CD4-positive, alpha-beta T cell treated with Interleukin-21 for 1 hour (primary cell): ENCODE data around the gene ARL13B.
A peak's percentile ranks its signal among the peaks of the same experiment; 100 is the strongest.
"Not testable (repeated sequence)": the region's sequence is repeated elsewhere in the genome, so short reads cannot be mapped to it uniquely, and the experiment has no call there.

Source experiments
- DNase-seq: peaks from one replicate; pipeline ENCODE4 v3.0.0-alpha.2; 2020

ARL13B gene

DNA sequence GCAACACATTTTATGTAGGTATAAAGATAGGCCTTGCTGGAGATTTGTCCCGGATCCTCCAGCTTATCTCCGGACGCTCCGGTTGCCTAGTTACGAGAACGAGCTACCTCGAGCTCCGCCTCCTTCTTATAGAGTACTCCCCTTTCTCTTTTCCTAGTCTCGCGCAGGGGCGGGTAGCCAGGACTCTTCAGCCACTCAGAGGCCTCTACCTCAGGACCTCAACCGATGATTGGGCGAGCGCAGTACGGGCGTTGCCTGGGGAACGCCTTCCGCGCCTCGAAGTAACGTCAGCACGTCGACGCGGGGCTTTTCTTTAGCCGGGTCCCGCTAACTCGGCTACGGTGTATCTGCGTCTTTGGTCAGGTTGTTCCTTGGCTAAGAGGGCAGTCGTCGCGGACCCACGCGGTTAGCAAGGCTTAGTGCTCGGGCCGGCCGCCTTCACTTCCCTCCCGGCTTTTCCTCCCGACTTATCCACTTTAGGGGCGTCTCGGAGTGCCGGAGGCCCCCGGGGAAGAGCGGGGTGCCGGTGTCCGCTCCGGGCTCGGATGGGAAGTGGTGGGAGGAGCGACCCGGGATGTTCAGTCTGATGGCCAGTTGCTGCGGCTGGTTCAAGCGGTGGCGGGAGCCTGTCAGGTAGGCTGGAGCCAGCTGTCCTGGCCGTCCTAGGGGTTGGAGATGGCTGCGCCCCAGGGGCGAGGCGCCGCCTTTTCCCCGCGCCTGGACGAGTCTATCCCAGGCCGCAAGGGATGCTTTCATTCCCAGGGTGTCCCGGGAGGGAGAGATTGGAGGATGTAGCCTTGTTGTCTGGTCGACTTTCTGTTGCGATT, at the start of gene ARL13B:
Gene ARL13B, plus strand, starts transcription at position 306 of the 827 bp plus-strand sequence. Its CDS starts 269 bp downstream, at position 575.
- DNase-seq = peak; percentile 97

DNA sequence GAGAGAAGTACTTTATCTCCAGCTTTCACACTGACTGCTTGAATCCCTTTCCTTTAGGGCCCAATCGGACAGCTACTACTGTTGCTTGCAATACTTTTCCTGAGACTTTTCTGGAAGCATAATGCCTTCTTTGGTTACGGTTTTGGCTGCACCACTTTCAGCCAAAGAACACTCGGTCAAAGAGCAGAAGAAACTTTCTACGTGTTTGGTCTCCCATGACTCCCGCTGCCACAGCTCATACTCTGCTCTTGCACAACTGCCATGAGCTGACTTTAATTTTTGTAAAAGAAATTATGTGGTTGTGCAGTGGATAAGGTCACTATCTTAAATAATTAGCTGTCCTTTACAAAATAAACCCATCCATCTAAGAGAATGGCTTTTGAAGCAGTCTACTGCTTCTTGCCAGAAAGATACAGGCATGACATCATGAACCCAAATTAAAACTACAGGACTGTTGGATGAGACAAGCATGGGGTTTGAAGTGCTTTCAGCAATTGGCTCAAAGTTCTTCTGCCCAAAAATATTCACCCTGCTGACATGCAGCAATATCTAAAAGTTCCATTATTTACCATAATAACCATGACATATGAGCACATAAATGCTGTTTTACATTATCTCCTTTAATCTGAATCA, 48.2 kb upstream of the ARL13B start:
- DNase-seq = no peak

DNA sequence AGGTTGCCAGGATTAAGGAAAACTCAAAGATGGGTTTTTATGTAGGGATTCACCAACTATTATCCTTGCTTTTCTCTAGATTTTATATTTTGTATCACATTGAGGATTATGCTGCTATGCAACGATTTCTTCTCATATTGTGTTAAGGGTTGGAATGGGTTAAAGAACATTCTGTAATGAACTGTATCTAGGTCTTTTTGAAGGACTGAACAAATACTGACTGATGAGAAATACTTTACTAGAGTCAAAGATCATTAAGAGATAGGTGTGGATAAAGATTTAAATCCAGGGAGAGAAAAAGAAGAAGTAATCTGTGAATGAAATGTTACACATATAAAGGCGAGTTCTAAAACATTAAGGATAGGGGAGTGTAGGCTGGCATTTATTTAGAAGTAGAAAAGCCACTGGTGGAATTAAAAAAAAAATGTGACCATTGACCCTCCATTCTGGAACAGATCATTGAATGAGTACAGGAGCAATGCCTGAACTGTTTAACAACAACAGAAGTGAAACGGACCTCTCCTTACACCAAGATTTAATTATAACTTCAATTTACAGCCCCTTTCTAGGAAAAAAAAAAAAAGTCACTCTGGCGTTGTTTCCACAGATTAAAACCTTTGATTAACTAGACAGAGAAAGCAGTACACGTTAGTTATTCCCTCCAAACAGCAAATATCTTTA, 45.4 kb upstream of the ARL13B start:
- no peak for DNase-seq

DNA sequence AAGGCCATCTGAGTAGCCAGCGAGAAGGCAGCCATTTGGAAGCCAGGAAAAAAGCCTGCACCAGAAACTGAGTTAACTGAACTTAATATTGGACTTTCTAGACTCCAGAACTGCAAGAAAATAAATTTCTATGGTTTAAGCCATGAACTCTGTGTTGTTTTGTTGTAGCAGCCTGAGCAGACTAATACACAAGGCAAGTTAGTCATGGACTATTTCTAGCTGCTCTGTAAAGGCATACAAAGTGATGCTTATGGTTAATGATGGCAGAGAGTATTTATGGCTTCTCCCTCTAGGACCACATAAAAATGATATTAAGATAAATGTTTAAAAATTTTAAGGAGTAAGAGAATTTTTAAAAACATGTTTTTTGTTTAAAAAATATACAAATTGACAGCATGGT, 43.4 kb upstream of the ARL13B start:
- DNase-seq = no peak

DNA sequence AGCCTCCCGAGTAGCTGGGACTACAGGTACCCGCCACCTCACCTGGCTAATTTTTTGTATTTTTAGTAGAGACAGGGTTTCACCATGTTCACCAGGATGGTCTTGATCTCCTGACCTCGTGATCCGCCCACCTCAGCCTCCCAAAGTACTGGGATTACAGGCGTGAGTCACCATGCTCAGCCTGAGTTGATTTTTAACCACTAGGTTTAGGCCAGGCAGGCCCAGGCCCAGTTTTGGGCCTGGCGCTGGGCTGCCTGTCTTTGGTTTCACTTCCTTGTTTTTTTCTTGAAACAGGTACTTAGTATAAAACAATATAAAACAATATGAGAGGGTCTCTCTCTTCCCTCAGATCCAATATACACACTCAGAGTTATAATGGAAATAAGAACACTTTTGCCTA, 42.5 kb upstream of the ARL13B start:
- DNase-seq = not testable (repeated sequence)

DNA sequence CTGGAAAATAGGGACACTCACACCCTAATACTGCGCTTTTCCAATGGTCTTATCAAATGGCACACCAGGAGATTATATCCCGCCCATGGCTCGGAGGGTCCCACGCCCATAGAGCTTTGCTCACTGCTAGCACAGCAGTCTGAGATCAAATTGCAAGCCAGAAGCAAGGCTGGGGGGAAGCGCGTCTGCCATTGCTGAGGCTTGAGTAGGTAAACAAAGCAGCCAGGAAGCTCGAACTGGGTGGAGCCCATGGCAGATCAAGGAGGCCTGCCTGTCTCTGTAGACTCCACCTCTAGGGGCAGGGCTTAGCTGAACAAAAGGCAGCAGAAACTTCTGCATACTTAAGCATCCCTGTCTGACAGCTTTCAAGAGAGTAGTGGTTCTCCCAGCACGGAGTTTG, 30.0 kb upstream of the ARL13B start:
- DNase-seq = not testable (repeated sequence)

DNA sequence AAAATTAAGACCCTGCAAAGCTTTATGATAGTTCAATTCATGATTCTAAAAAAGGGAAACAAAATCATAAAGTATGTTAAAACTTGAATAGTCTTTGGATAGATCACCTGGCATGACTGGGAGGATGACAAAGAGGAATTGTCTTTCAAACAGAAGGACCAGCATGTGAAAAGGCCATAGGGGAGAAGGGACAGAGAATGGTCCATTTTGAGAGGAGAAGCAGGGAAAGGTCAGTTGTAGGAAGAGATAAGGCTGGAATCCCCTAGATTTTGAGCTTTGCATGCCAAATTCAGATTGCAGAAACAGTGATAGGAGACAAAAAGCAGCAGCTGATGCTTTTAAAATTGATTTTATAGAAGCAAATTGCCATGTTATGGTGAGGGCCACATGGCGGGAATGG, 18.9 kb upstream of the ARL13B start:
- no peak for DNase-seq

DNA sequence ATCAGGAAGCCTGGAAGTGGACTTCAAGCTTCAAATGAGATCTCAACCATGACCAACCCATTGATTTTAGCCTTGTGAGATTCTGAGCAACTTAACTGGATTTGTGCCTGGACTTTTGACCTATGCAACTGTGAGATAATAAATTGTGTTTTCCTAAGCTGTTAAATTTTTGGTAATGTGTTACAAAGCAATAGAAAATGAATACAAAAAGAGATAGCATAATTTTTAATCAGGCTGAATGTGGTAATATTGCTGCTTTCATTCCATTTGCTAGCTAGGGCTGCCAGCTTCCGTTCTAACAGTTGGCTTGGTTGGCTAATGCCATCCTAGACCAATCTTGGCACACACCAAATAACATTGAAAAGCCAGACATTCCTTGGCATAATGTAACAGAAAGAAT, 18.5 kb upstream of the ARL13B start:
- no peak for DNase-seq

DNA sequence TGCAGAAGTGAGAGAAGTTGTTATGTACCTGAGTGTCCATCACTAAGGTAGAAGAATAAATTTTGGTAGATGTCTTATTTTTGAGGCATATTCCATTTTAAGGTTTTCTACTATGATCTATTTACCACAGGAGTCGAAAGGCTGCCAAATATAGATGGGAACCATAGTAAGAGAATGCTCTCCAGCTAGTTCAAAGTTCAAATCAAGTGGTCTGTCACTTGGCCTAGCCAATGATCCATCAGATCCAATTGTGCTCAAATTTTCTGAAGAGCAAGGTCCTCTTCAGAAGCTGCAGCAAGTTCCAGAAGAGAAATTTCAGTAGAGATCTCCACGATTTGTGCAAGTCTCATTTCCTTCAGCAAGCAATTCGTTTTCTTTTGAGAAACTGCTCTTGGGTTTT, 17.2 kb upstream of the ARL13B start:
- no peak for DNase-seq

DNA sequence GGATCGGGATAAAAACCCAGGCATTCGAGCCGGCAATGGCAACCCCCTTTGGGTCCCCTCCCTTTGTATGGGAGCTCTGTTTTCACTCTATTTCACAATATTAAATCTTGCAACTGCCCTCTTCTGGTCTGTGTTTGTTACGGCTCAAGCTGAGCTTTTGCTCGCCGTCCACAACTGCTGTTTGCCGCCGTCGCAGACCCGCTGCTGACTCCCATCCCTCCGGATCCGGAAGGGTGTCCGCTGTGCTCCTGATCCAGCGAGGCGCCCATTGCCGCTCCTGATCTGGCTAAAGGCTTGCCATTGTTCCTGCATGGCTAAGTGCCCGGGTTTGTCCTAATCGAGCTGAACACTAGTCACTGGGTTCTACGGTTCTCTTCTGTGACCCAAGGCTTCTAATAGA, 14.8 kb upstream of the ARL13B start:
- DNase-seq = not testable (repeated sequence)

DNA sequence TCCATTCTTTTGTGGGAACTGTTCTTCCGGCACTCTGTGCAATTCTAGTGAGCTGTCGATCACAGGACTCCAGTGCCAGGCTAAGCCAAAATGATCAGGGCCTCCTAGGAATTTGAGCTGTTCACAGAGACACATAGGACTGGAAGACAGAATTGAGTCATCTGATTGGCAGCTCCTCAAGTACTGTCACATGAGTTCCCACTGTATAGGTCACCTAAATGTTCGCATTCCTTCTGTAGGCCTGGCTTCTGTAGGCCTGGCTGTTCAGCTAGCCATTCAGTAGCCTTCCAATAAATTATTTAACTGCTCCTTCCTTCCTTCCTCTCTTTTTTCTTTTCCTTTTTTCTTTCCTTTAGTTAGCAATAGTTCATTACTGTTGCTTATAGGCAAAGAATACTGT, 10.5 kb upstream of the ARL13B start:
- no peak for DNase-seq

DNA sequence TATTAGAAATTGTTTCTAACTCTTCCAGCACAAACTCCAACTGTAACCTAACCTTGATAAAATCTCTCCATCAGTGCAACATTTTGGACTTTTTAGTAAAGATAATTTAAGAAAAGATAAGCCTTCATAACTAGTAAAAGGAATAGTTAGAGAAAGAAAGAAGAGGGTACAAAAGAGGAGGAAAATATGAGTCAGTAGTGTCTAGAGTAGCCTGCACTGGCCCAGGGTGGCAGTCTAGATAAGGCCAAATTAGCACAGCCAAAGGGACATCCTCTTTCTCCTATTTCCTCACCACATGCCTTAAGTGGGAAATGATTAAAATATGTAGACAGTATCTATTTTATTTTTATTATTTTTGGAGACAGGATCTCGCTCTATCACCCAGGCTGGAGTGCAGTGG, 10.0 kb upstream of the ARL13B start:
- no peak for DNase-seq

DNA sequence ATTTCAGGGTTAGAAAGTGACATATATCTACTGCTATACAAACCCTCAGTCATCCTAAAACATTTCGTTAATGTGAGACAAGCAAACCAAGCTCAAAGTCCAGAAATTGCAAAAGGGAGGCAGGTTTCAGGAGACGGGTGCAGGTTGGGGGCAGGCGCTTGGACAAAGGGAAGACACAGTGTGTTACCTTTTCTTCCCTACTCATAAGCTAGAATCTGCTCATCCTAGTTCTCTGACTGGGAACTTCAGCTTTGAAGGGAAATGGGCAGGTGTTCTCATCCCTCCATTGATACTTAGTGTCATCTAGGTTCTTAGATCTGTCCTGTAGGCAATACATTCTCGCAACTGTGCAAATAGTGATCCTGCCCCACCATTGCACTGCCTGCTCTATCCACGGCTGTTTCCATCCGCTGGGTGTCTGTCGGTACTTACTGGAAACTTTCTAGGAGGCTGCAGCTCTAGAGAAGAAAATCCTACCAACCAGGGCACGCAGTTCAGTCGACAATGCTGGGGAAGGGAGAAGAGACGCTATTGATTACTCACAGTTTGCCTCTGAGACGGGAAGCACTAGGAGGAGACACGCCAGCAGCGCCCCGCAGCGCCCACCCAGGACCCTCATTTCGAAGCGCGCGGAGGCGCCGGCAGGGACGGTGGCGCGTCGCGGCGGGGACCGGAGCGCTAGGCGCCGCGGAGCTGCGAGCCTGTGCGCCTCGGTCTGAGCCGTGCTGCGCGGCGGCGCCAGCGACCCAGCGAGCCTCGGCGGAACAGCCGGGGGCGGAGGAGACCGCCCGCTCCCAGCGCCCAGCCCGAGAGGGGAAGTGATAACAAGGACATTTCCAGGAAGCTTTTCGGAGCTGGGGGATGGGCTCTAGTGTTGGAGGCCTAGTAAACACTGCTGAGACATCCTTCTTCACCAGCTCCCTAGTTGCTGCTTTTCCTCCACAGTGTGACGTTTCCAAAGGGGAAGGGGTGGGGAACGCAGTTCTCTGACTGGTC, 6.5 kb upstream of the ARL13B start, which contains the start of gene PROS1:
Gene PROS1, minus strand, starts transcription at position 766 of the 996 bp plus-strand sequence. Its CDS starts 147 bp downstream, at position 619.
- peak; percentile 47 for DNase-seq

DNA sequence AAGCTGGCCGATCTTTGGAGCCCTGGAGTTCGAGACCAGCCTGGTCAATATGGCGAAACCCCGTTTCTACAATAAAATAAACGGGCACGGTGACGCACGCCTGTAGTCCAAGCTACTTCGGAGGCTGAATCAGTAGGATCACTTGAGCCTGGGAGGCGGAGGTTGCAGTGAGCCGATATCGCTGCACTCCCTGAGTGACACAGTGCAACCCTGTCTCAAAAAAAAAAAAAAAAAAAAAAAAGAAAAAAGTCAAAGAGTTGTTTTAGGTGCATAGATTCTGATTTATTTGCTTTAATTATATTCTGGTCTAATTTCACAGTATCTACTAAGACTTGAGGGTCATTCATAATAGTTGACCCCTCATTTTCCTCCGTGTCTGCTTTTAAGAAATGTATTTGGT, 1.7 kb downstream of the ARL13B start:
- no peak for DNase-seq

DNA sequence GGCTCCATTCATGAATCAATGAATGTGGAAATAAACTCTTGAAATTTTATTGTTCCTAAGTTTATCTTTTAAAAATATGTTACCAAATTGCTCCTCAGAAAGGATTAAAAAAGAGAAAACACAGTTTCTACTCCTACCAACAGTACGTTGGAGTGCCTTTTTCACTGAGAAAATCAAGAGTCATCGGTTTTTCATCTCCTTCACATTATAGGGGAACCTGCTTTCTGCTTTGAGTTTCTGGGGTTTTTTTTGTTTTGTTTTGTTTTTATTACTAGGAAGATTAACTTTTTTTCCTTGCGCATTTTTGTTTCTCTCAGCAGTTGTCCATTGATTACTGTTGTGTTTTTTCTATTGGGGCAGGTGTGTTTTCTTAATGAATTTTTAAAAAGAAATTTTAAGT, 3.5 kb downstream of the ARL13B start:
- no peak for DNase-seq

DNA sequence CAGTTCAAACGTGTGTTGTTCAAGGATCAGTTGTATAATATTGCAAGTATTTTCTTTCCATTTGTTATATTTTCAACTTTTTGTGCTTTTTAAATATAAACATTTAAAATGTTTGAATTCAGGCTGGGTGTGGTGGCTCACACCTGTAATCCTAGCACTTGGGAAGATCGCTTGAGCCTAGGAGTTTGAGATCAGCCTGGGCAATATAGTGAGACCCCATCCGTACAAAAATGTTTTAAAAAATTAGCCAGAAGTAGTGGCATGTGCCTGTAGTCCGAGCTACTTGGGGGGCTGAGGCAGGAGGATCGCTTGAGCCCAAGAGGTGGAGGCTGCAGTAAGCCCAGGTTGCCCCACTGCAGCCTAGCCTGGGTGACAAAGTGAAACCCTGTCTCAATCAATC, 4.7 kb downstream of the ARL13B start:
- DNase-seq = no peak

DNA sequence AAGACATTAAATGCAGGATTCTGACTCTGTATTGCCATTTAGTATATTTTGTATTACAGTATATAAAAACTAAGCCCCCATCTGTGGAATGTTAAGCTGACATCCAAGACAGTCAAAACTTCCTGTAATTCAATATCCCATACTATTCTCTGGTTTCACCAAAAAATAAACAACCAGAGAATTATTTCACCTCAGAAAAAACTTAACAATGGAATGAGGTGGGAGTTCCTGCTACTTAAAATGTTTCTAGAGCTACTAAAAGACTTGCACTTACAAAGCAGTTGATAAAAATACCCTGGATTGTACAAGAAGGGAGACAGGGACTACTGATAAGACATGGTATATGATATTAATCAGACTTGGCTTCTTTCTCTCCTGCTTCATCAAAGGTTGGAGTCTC, 8.3 kb downstream of the ARL13B start:
- DNase-seq = no peak

DNA sequence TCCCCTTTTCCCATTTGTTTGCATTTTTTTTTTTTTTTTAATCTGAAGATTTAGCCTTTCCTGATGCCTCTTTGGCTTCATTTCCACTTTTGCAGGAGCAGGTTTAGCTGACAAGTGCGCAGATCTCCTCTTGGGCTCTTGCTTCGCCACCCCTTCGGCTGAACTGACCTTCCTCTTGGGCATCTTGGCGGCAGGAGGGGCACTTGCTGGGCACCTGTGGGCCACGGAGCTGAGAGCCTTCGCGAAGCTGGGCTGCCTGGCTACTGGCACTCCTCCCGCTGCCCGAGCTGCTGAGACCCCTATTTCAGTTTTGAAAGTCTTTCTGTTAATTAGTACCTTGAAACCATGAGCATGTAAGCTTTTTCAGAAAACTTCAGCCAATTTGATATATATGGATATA, 8.8 kb downstream of the ARL13B start:
- DNase-seq = no peak

DNA sequence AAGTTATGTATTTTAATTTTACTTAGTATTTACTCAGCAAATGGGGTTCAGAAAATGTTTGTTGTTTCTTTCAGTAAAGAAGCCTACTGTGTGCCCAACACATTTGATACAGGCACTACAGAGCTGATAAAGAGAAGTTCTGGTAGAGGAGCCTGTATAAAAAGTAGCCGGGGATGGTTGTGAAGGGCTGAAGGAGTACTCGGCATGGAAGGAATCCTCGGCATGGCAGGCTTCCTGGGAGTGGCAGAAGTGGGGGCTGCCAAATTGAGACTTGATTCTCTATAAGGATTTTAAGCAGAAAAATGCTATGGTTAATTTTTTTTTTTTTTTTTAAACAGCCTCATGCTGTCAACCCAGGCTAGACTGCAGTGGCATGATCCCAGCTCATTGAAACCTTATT, 9.3 kb downstream of the ARL13B start:
- no peak for DNase-seq

DNA sequence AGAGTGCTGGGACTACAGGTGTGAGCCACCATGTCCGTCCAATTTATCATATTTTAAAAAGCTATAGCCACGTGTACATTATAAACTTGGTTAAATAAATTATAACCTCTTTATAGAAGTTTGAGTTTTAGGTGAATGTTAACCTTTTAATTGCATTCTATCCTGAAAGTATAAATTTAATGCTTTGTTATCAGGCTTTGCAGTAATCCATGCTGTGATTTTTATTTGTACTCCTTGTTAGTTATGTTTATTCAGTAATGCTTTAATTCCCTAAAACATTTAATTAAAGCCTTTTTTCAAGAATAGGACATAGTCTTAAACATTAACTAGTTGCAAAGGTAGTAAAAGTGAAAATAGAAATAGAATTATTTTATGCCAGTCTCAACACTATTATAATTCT, 11.7 kb downstream of the ARL13B start:
- DNase-seq = no peak

DNA sequence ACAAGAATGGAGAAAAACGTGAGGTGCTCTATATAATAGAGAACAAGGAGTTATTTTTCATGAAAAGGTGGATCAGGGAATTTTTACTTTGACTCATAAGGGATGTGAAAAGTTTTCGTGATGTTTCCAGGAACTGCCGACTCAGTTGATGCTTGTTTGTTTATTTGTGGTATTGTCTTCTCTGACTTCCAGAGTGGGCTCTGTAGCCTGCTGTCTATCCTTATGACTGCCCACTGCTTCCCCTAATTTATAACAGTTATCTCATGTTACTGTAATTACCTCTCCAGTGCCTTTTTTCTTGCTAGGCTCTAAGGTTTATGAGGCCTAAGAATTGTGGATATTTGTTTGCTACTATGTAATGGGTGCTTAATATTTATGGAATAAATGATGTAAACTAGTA, 12.3 kb downstream of the ARL13B start:
- DNase-seq = no peak

DNA sequence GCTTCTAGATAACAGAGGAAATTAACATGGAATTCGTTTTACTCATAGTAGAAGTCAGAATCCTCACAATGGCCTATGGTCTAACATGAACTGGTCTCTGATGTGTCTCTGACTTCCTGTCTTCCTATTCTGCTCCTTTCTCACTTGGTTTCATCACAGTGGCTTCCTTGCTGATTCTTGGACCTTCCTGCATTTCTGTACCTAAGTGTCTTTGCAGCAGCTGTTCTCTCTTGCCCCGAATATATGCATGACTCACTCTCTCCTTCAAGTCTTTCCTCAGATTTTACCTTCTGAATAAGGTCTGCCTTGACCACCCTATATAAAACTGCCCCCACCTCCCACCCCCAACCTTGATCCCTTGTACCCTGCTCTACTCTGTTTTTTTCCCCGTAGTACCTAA, 14.1 kb downstream of the ARL13B start:
- no peak for DNase-seq

DNA sequence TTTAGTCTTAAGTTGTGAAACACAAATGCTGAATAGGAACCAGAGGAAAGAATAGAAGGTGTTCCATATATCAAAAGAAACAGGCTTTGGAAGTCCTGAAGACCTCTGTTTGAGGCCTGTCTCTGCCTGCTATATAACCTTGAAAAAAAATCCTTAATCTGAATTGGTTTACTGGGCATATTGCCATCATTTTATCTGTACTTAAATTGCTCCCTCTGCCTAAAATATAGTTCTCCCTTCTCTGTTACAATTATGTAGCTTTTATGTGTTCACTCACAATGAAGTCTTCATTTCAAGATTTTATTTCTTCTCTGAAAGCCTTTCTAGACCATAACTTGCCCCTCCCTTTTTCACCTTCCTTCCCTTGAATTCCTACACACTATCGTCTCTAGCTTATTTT, 21.2 kb downstream of the ARL13B start:
- no peak for DNase-seq
